Esophagus squamous epithelium (tissue), 5 donors: ENCODE data around the gene AOX1. TPM values are rescaled to one million over a fixed set of nuclear protein-coding genes. Genes with fewer than 3 reads are reported as not detected.

Source experiments
- DNase-seq: peaks from one replicate; lab custom pipeline; 2025; lab: John Stamatoyannopoulos, UW
- H3K27ac ChIP-seq, 4 donors: fragments of 200-600 bp; sonication (generic); one replicate each; pipeline ENCODE4 v1.5.1; 2016 to 2019; ENCODE audit warnings: mild to moderate bottlenecking in 1 of 4
- H3K27me3 ChIP-seq, 4 donors: fragments of 200-600 bp; sonication (generic); 1 replicate in 3 of 4; 2 replicates in 1 of 4; pipeline versions ENCODE4 v1.5.1 to v1.6.0; 2017 to 2021; ENCODE audit warnings: antibody characterized with exemption in 1 of 4
- H3K36me3 ChIP-seq, 3 donors: fragments of 200-600 bp; sonication (generic); one replicate each; pipeline ENCODE4 v1.5.1; 2016 to 2019
- H3K4me1 ChIP-seq, 3 donors: fragments of 200-600 bp; sonication (generic); one replicate each; pipeline ENCODE4 v1.5.1; 2017 to 2019
- H3K4me3 ChIP-seq, 4 donors: fragments of 200-600 bp; sonication (generic); 1 replicate in 3 of 4; 2 replicates in 1 of 4; pipeline ENCODE4 v1.5.1; 2016 to 2019; ENCODE audit warnings: mild to moderate bottlenecking in 2 of 4, moderate library complexity in 1 of 4
- H3K9me3 ChIP-seq, 3 donors: fragments of 200-600 bp; sonication (generic); one replicate each; pipeline ENCODE4 v1.5.1; 2016 to 2019
- CTCF ChIP-seq, 6 experiments: fragments of 450-650 bp in 4 of 6; fragments of 200-600 bp in 2 of 6; sonication (generic) in 2 of 6; IDR thresholded peaks; one replicate each; pipeline ENCODE4 v1.5.1; 2016 to 2019; ENCODE audit warnings: antibody characterized with exemption in 6 of 6, mild to moderate bottlenecking in 4 of 6, moderate library complexity in 4 of 6
- POLR2A ChIP-seq, 4 donors: fragments of 450-650 bp; IDR thresholded peaks; one replicate each; pipeline ENCODE4 v1.6.1; 2017; ENCODE audit warnings: antibody characterized with exemption in 4 of 4, mild to moderate bottlenecking in 4 of 4, moderate library complexity in 3 of 4
- WGBS, 2 donors: methylation state at CpG; one replicate each; pipeline ENCODE4 v1.1.5; 2018; 5-methylcytosine and 5-hydroxymethylcytosine counted together
- intact Hi-C: fragments of 100-400 bp; cut with DNase I; formaldehyde crosslinking; loops from one replicate; pipeline ENCODE4 v1.15.0; 2022
- total RNA-seq, 4 donors: library from RNA; depleted of rRNA; stranded (reverse); fragments of >200 nt; gene quantifications; one replicate each; pipeline ENCODE4 v1.1.0, GENCODE V29; 2016
- donor health status: DM: yes; HTN: yes; CAD: no.

The AOX1 gene
- total RNA-seq, 4 donors from 2014 or later, result 3.2 to 69.4 (median 14.6) TPM

- Histone ChIP-seq H3K27ac (no peak overlapping the region), H3K4me1 (peaks cover 0 to 12% (median 0%) of the 10 kb centered on the region in 3 donors), H3K36me3 (peaks cover 0 to 12% (median 0%) of the 10 kb centered on the region in 3 donors), H3K4me3 (no peak overlapping the region), H3K9me3 (no peaks in the 10 kb centered on the region), H3K27me3 (no peaks in the 10 kb centered on the region)
- no peak for TF ChIP-seq CTCF (IDR thresholded peaks at IDR 0.05)
- no peak for TF ChIP-seq POLR2A (IDR thresholded peaks at IDR 0.05)
- intact Hi-C loops, result no loop called here
- WGBS, 2 donors, result 47 to 57% methylated on average over 2 of the region's 2 CpGs
- no peak for DNase-seq
Observed at GRCh38 chr2:200619279-200619678, 33.5 kb downstream of the AOX1 start.

DNA sequence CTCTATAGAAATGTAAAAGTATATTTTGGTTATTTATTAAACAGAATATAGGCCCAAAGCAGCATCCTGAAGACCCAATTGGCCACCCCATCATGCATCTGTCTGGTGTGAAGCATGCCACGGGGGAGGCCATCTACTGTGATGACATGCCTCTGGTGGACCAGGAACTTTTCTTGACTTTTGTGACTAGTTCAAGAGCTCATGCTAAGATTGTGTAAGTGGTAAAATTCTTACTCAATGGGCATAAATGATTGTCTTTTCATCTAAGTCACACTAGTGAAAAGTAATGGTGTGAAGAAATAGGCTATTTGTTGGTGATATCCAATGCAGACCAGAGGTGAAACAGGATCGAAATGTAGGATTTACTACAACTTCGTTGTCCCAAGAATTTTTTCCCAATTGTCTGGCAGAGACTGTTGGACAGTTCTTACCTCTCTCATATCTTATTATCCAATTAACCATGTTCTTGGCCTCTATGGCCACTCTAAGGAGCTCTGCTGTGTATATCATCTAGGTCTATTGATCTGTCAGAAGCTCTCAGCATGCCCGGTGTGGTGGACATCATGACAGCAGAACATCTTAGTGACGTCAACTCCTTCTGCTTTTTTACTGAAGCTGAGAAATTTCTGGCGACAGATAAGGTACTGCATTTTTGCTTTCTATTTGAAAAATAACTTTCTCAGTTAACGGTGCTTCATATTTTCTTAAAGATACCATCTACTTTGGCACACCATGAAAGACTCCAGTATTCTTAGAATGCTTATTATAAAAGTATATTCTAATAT is 35.0 kb downstream of the AOX1 start:
- Histone ChIP-seq H3K9me3 (no peaks in the 10 kb centered on the region), H3K27me3 (no peaks in the 10 kb centered on the region), H3K4me1 (peaks cover 0 to 12% (median 0%) of the 10 kb centered on the region in 3 donors), H3K4me3 (no peak overlapping the region), H3K36me3 (peaks cover 0 to 12% (median 0%) of the 10 kb centered on the region in 3 donors), H3K27ac (no peak overlapping the region)
- TF ChIP-seq POLR2A (IDR thresholded peaks at IDR 0.05), result no peak
- TF ChIP-seq CTCF (IDR thresholded peaks at IDR 0.05), result no peak
- WGBS, 2 donors, result 86 to 94% methylated on average over 7 of the region's 7 CpGs
- no peak for DNase-seq
- intact Hi-C loops, result no loop called here

DNA sequence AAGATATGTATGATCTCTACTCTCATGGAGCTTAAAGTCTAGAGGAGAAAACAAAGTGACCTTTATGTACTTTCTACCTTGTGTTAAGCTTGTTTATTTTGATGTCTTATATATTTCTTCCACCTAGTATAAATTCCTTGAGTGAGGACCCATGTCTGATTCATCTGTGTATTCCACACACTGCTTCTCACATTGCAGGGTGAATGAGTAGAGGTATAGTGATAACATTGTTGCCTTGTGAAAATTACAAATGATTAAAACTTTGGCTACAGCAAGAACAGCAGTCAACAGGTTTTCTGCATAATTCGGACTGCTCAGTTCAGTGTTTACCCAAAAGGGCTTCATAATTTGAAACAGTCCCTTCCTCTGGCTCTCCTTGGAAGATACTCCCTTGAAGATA is 36.3 kb downstream of the AOX1 start:
- Histone ChIP-seq H3K36me3 (peaks cover 0 to 18% (median 0%) of the 10 kb centered on the region in 3 donors), H3K9me3 (no peaks in the 10 kb centered on the region), H3K27ac (no peak overlapping the region), H3K27me3 (no peaks in the 10 kb centered on the region), H3K4me3 (no peak overlapping the region), H3K4me1 (peaks cover 0 to 12% (median 0%) of the 10 kb centered on the region in 3 donors)
- WGBS, 2 donors, result 60 to 67% methylated on average over 1 of the region's 1 CpG
- no peak for DNase-seq
- intact Hi-C loops, result no loop called here
- TF ChIP-seq POLR2A (IDR thresholded peaks at IDR 0.05), result no peak
- no peak for TF ChIP-seq CTCF (IDR thresholded peaks at IDR 0.05)

DNA sequence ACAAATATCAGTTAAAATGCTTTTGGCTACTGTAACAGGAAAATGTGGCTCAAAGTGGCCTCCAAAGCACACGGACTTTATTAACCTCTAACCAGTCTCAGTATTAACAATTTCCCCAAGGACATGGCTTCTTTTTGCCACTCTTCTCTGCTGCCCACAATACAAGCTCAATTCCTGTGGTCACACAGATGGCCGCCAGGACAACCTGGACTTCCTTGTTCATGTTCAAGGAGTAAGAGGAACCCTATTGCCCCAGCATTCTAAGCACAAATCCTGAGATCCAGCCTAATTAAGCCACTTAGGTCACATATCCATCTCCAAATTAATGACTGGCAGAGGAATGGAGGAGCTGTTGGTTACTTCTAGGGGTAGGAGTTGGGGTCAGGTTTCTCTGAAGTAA is 38.2 kb downstream of the AOX1 start:
- 83 to 85% methylated on average over 2 of the region's 2 CpGs for WGBS, 2 donors
- H3K27ac ChIP-seq, result no peak overlapping the region
- H3K4me3 ChIP-seq, result no peak overlapping the region
- no peaks in the 10 kb centered on the region for H3K9me3 ChIP-seq
- intact Hi-C loops, result no loop called here
- no peaks in the 10 kb centered on the region for H3K27me3 ChIP-seq
- DNase-seq, result no peak
- TF ChIP-seq POLR2A (IDR thresholded peaks at IDR 0.05) (no peak), CTCF (IDR thresholded peaks at IDR 0.05) (no peak)
- H3K36me3 ChIP-seq, result peaks cover 0 to 24% (median 0%) of the 10 kb centered on the region in 3 donors
- no peaks in the 10 kb centered on the region for H3K4me1 ChIP-seq

DNA sequence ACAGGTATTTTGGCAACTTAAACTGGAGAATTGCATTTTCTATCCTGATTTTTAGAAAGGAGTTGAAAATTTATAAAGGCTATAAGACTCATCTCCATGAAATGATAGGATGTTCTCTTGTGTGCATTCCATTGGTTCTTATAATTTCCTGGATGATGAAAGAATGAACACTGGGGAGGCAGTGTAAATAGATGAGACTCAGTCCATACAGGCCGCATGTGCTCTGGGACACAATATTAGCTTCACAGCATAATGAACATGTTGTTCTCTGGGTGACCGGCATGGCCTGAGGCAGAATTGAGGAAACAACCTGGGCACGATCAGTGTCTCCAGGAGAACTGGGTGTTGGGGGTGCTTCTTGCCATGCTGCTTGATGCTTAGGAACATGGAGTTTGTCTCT is 38.8 kb downstream of the AOX1 start:
- no peaks in the 10 kb centered on the region for H3K9me3 ChIP-seq
- 77 to 94% methylated on average over 3 of the region's 3 CpGs for WGBS, 2 donors
- intact Hi-C loops, result no loop called here
- no peak for DNase-seq
- no peak overlapping the region for H3K4me3 ChIP-seq
- H3K27ac ChIP-seq, result no peak overlapping the region
- no peaks in the 10 kb centered on the region for H3K4me1 ChIP-seq
- no peaks in the 10 kb centered on the region for H3K27me3 ChIP-seq
- H3K36me3 ChIP-seq, result peaks cover 0 to 24% (median 0%) of the 10 kb centered on the region in 3 donors
- no peak for TF ChIP-seq POLR2A (IDR thresholded peaks at IDR 0.05)
